GM04503 (cell line): ENCODE data around the gene MTPN.

Experiments
- DNase-seq: peaks from one replicate; pipeline ENCODE4 v3.0.0-alpha.2; 2012; ENCODE audit warnings: low read depth

Gene MTPN

GRCh38 chr7:135956393-135956792 is 20.8 kb downstream of the MTPN start:
- DNase-seq: no peak

DNA sequence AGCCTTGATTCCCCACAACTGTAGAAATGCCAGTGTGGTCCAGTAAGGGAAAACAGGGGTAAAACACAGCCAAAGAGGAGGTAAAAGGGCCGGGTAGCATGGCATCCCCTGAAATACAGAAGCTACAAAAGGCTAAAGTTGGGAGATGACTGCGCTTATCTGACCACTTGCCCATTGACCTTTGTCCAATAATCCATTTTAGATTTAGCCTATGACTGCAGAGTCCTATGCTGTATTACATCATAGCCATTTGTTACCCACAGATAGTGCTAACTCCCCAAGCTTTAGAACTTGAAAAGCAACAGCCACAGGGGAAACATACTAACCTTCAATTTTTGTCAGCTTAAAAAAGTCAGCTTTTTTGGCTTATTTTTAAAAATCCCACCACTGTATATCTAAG is 26.2 kb downstream of the MTPN start:
- no peak for DNase-seq

DNA sequence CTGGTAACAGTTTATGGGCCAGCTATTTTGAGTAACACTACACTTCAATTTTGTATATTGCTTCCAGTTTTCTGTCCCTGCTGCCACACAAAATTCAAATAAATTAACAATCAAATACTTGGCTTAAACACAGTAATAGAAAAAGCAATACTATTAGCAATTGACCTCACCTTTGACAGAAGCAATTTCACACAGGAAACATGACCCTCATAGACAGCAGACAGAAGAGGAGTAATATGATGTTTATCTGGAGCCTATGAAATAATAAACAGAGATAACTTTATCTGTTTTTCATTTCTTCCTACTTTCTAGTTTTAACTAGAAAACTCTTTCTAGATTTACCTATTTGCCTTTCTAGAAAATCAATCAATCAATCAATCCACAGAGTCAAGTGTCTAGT is 26.7 kb downstream of the MTPN start:
- DNase-seq: no peak

GRCh38 chr7:135946289-135947055 is 30.7 kb downstream of the MTPN start:
- DNase-seq: no peak

GRCh38 chr7:135944753-135945152 is 32.4 kb downstream of the MTPN start:
- no peak for DNase-seq

DNA sequence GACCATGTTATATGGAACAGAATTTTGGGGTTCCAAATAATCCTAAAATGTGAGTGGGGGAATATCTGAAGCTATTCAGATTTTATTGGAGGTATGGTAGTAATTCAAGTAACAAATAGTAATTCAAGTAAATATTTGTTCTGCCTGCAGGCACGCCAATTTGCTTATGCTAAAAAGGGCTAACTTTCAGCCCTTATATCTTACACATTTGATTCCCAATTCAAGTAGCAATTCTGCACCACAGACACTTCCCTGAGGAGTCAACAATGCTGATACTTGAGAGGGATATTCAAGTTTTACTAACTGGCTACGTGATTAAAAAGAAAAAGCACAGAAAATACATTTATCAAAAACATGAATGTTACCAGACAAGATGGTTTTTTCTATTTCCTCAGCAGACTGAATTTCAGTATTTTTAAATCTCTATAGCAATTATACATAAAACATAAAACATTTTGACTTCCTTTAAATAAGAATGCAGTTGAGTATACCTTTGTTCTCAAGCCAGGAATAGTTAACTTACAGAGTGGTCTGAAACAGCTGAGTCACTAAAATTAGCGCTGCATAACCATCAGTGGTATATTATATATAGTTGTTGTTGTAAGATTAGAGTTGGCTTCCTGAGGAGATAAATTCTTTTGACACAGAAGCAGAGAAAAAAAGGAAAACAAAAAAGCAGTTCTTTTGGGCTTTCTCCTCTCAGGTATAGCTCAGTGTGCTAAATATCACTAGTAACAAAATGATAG is 33.9 kb downstream of the MTPN start:
- no peak for DNase-seq

- DNase-seq: no peak
Observed at GRCh38 chr7:135942614-135943013, 34.5 kb downstream of the MTPN start.

DNA sequence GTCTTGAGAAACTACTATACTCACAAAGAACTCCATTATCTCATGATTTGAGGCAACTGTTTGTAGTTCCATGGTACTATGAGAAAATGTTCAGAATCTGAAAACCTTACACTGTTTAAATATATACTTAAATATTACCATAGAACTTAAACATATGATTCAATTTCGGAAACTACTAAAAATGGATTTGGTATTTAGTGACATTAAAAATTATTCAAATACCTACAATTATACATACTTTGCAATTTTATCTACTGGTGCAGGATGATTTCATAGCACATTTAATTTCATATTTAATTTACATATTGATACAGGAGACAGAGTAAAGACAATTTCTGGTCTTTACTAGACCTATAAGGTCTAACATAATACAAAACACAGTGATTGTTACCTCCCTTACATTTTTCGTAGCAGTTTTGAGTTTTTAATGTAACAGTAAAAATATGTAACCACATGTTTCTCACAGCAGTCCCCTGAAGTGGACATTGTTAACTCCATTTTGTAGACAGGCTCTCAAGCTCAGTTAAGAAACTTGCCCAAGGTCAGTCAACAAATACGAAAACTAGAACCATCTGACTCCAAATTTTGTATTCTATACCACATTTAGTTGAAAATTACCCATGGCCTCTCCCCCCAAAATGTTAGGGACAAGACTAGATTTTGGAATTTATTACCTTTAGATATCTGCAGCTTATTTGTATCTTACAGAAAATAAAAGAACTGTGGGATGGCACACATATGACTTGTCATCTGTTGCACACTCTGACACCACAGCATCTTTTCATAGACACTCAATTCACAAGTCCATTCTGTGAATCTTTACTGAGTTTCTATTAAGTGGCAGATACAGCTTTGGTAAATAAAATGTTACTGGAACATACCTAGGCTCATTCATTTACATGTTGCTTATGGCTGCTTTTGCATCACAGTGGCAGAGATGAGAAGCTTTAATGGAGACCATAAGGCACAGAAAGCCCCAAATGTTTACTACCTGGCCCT is 36.8 kb downstream of the MTPN start:
- DNase-seq: no peak

GRCh38 chr7:135939261-135939812 is 37.8 kb downstream of the MTPN start:
- no peak for DNase-seq

GRCh38 chr7:135938563-135938962 is 38.6 kb downstream of the MTPN start:
- DNase-seq: no peak

GRCh38 chr7:135938086-135938485 is 39.1 kb downstream of the MTPN start:
- no peak for DNase-seq

- no peak for DNase-seq
Observed at GRCh38 chr7:135936497-135937217, 40.5 kb downstream of the MTPN start.

DNA sequence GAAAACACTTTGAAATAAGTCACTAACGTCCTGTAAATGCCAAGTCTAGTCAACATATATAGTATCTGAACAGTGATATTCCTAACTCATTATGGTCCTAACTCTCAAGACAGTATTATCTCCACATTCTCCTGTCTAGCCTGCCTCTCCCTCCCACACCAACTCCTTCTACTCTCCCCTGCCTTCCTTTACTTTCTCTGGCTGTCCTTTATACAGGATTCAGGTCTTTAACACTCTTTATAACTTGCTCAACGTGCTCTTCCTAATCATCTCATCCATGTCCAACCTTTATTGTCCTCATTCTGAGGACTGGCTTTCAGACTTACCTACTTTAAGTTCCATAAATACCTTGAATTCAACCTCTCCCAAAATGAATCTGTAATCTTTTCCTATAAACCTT is 42.5 kb downstream of the MTPN start:
- DNase-seq: no peak

- no peak for DNase-seq
Observed at GRCh38 chr7:135933509-135934188, 43.5 kb downstream of the MTPN start.

DNA sequence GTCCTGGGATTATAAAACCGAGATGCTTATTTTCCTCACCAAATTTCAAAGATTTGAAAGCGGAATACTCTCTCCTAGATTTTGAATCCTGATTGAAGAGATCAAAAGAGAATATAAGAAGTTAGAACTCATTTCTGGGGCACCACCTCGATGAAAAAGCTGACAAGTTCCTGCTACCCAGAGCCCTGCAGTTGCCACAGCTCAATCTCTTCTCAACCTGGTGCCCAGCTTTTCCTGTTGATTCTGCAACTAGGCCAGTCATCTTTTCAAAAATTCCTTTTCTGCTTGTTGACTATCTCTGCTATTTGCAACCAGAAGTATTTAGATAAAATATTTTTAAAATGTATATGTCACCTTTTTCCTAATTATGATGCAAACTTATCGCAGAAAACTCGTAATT is 45.0 kb downstream of the MTPN start:
- DNase-seq: no peak

GRCh38 chr7:135930565-135931461 is 46.3 kb downstream of the MTPN start:
- DNase-seq: peak; percentile 44

DNA sequence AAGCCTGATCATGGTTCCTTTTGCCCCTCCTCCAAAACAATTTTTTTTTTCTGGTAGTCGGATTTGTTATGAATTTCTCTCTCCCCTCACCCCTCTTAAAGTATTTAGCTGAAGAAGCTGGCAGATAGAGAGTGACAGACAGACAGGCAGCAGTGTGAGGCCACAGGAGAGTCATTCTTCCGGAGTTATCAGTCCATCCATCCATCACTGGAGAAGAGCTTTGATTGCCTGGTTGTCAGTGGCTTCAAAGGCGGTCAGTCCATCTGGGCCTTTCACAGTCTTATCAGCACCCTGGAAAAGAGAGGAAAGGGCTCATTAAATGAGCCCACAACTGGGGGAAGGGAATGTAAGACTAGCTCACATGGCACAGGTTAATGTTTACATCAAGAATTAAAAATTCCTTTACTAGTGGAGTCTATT is 47.4 kb downstream of the MTPN start:
- no peak for DNase-seq

- no peak for DNase-seq
Observed at GRCh38 chr7:135929249-135929648, 47.9 kb downstream of the MTPN start.

DNA sequence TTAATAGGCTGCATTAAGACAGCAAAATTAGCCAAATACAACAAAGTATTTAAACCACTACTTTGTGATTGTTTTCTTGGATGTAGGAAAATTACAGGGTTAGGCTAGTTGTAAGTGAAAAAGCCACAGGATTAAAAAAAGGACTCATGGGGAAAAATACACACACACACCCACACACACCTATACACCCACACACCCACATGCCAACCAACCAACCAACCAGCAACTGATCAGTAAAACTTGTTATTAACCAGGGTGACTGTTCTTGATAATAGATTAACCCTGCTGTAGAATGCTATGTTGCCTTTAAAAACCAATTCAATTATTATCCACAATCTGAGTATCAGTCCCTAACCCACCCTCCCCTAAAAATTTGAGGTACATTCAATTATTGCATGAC is 49.0 kb downstream of the MTPN start:
- no peak for DNase-seq

GRCh38 chr7:135925210-135925609 is 51.9 kb downstream of the MTPN start:
- no peak for DNase-seq
